Lower leg skin (tissue), 3 donors: ENCODE results near the gene SIK3.

ENCODE experiments used
- CTCF ChIP-seq, 3 donors: fragments of 450-650 bp; IDR thresholded peaks; one replicate each; pipeline ENCODE4 v1.5.1; 2016; ENCODE audit warnings: antibody characterized with exemption in 3 of 3, mild to moderate bottlenecking in 3 of 3, moderate library complexity in 2 of 3
- POLR2A ChIP-seq, 2 donors: fragments of 450-650 bp; IDR thresholded peaks; one replicate each; pipeline ENCODE4 v1.6.1; 2016 to 2017; ENCODE audit warnings: antibody characterized with exemption in 2 of 2, mild to moderate bottlenecking in 1 of 2, moderate library complexity in 1 of 2

GRCh38 chr11:116857936-116858335, 240.3 kb downstream of the SIK3 start:
- no peak for TF ChIP-seq POLR2A (IDR thresholded peaks at IDR 0.05)
- no peak for TF ChIP-seq CTCF (IDR thresholded peaks at IDR 0.05)
